GM19238 (cell line): ENCODE measurements around the gene MSH4.
"Not testable (repeated sequence)": the region's sequence is repeated elsewhere in the genome, so short reads cannot be mapped to it uniquely, and the experiment has no call there.

Experiments
- DNase-seq: peaks from one replicate; pipeline ENCODE4 v3.0.0; 2011; ENCODE audit warnings: low spot score; ENCODE audit not compliant: insufficient read length

MSH4 gene

GRCh38 chr1:75796376-75797272 is at the start of gene MSH4:
Gene MSH4 (plus strand): TSS chr1:75796882. CDS start chr1:75796986, 104 bp downstream.
- DNase-seq, result no peak

GRCh38 chr1:75757210-75757609 is 39.5 kb upstream of the MSH4 start:
- not testable (repeated sequence) for DNase-seq

DNA sequence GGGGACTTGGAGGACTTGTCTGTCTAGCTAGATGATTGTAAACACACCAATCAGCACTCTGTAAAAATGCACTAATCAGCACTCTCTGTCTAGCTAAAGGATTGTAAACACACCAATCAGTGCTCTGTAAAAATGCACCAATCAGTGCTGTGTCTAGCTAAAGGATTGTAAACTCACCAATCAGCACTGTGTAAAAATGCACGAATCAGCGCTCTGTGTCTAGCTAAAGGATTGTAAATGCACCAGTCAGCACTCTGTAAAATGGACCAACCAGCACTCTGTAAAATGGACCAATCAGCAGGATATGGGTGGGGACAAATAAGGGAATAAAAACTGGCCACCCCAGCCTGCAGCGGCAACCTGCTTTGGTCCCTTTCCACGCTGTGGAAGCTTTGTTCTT is 38.1 kb upstream of the MSH4 start:
- DNase-seq, result not testable (repeated sequence)

DNA sequence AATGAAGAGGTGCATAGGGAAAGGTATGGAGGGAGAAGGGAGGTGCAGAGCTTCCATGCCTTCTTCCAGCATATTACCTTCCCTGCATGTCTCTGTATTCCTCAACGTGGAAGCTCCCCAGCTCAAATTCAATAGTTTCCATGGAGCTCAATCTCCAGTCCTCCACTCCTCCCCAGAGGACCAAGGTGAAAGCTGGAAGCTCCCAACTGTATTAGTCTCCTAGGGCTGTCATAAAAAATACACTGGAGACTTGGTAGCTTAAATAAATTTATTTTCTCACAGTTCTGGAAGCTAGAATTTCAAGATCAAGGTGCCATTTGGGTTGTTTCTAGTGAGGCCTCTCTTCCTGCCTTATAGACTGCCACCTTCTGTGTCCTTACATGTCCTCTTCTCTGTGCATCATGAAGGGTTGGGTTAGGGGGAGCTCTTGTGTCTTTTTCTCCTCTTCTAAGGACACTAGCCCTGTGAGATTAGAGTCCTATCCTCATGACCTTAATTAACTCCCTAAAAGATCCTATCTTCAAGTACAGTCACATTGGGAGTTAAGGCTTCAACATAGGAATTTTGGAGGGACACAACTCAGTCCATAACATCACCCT is 32.5 kb upstream of the MSH4 start:
- DNase-seq, result no peak

GRCh38 chr1:75765697-75766355 is 30.9 kb upstream of the MSH4 start:
- DNase-seq, result no peak

- no peak for DNase-seq
Measured at GRCh38 chr1:75768016-75768415, 28.7 kb upstream of the MSH4 start.

GRCh38 chr1:75770761-75771160 is 25.9 kb upstream of the MSH4 start:
- no peak for DNase-seq

GRCh38 chr1:75771978-75772377 is 24.7 kb upstream of the MSH4 start:
- DNase-seq, result no peak

DNA sequence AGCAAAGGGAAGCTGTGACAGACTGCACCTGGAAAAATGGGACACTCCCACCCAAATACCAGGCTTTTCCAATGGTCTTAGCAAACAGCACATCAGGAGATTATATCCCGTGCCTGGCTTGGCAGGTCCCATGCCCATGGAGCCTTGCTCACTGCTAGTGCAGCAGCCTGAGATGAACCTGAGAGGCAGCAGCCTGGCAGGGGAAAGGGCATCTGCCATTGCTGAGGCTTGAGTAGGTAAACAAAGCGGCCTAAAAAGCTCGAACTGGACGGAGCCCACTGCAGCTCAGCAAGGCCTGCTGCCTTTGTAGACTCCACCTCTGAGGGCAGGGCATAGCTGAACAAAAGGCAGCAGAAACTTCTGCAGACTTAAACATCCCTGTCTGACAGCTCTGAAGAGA is 18.9 kb upstream of the MSH4 start:
- DNase-seq, result not testable (repeated sequence)

DNA sequence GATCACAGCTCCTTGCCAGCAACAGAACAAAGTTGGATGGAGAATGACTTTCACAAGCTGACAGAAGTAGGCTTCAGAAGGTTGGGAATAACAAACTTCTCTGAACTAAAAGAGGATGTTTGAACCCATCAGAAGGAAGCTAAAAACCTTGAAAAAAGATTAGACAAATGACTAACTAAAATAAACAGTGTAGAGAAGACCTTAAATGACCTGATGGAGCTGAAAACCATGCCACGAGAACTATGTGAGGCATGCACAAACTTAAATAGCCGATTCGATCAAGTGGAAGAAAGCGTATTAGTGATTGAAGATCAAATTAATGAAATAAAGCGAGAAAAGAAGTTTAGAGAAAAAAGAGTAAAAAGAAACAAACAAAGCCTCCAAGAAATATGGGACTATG is 18.0 kb upstream of the MSH4 start:
- not testable (repeated sequence) for DNase-seq

DNA sequence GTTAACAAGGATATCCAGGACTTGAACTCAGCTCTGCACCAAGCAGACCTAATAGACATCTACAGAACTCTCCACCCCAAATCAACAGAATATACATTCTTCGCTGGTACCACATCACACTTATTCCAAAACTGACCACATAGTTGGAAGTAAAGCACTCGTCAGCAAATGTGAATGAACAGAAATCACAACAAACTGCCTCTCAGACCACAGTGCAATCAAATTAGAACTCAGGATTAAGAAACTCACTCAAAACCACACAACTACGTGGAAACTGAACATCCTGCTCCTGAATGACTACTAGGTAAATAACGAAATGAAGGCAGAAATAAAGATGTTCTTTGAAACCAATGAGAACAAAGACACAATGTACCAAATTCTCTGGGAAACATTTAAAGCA is 16.5 kb upstream of the MSH4 start:
- DNase-seq, result not testable (repeated sequence)

DNA sequence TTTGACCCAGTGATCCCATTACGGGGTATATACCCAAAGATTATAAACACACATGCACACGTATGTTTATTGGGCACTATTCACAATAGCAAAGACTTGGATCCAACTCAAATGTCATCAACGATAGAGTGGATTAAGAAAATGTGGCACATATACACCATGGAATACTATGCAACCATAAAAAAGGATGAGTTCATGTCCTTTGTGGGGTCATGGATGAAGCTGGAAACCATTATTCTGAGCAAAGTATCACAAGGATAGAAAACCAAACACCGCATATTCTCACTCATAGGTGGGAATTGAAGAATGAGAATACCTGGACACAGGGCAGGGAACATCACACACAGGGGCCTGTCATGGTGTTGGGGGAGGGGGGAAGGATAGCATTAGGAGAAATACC is 12.8 kb upstream of the MSH4 start:
- not testable (repeated sequence) for DNase-seq

DNA sequence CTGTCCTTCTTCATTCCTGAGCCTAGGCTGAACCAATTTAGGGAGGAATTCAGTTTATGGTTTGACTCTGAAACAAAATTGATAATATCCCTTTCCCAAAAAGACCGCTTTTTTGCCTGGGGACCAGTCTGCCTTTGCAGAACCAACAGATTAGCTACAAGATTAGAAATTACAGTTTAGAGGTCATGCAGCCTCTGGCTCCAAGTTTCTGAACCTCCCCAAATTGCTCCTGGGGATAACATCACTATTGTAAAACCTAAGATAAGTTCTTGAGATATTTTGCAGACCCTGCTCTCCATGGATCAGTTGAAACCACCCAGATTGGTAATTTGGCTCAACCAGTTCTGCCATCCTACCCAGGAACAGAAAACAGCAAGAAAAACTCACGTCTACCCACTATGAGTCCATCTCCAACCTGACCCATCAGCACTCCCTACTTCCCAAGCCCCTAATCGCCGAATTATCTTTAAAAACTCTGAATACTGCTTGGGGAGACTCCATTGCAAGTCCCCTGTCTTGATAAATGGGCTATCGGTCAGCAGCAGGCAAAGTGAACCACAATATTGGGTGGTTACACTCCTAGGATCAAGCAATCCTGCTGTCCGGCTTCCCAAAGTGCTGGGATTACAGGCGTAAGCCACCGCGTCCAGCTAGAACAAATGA is 11.2 kb upstream of the MSH4 start:
- no peak for DNase-seq

DNA sequence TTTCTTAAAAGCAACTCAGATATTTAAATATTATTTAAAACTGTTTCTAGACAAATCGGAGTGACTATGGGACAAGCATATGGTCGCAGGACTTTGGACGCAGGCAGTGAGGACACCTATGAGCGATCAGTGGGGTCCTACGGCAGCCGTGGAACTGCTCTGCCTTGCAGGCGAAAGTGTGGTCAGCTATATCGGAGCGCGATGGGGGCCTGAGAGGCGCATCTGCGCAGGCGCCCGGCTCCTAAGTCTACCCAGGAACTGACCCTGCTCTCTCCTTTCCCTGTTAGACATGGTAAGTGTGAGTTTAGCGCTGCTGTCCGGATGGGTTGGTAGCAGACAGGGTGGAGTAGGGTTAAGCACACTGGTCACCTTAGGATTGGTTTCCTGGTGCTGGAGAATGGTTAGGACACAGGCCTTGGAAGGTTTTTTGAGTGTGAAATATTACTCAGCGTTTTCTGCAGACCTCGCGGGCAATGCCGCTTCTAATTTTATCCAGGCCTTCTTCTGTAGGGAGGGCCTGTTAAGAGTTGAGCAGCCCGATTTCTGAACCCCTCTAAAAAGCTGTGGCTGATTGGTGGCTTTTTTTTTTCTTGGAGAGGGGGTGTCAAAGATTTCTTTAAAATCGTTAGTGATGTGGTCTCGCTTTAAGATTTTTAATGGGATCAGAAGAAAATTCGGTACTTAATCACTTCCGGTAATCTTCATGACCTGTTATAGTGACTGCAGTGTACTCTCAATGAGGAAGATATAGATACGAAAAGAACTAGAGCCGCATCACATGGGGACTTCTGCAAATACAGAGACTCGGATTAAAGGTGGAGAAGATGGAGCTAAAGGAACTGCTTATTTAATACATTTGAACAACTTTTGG is 10.5 kb upstream of the MSH4 start, which contains the start of gene RABGGTB:
Gene RABGGTB (plus strand): TSS at position 274 of the 871 bp plus-strand sequence. CDS start 16 bp downstream, at position 290.
- peak; percentile 66 for DNase-seq

DNA sequence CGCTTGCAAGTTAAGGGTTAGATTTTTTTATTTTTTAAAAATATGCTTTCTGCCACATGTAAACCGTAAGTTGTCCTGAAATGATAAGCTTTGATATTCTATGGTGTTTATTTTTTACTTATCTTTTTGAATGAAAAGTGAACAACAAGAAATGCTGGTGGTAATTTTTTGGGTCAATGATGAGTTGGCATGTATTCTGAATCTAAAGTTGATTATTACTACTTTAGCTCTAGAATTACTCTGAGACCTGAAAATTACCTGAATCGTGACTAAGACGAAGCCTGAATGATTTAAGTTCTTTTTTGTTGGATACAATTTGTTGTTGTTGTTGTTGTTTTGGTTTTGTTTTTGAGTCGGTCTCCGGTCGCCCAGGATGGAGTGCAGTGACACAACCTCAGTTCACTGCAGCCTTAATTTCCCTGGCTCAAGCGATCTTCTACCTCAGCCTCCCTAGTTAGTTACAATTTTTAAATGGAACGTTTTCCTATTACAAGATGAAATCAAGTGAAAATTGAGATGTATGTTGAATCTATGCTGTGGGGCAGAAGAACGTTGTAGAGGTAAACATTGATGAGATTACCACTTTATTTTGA is 9.7 kb upstream of the MSH4 start:
- DNase-seq, result no peak

- DNase-seq, result no peak
Measured at GRCh38 chr1:75787524-75787923, 9.2 kb upstream of the MSH4 start.

DNA sequence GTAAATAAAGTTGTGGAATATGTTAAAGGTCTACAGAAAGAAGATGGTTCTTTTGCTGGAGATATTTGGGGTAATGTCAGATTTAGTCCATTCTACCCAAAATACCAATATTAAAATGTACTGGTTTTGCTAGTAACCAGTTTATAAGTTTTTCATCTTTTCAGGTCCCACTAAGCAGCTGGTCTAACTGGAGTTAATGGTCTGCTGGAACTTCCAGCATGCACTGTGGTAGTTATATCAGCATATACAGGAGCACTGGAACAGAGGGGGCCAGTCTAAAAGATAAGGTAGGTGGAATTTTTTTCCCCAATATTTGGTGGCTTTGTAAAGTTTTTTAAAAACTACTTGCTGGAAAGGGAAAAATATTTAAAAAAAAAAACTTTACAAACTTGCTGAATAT is 6.7 kb upstream of the MSH4 start:
- no peak for DNase-seq

- no peak for DNase-seq
Measured at GRCh38 chr1:75791022-75791421, 5.7 kb upstream of the MSH4 start.

DNA sequence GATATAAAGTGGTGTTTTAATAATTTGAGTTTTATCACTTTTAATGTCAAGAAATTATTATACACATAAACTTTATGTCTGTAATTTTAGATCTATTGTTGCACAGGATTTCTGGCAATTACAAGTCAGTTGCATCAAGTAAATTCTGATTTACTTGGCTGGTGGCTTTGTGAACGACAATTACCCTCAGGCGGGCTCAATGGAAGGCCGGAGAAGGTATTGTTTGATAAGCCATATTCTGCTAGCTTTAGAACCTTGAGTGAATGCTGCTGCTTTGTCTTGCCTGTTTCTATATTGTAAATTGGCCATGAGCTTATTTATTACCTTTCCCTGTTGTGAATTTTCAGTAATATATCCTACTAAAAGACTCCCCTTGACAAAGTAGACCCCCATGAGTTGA is 4.6 kb upstream of the MSH4 start:
- no peak for DNase-seq

GRCh38 chr1:75794382-75794781 is 2.3 kb upstream of the MSH4 start:
- no peak for DNase-seq
